ENCODE results near the gene GET4. TPM values are rescaled to one million over a fixed set of nuclear protein-coding genes. Genes with fewer than 3 reads are reported as not detected.
A peak's percentile ranks its signal among the peaks of the same experiment; 100 is the strongest.

Gene GET4
- total RNA-seq, 1 donor from 2014 or later: 4.2 TPM

- intact Hi-C loops (cut with DNase I): loop anchor here (2.0 to 10.0 kb wide), 6 partner anchors 97 to 657 kb away; partner anchors contain the start of genes COX19, DNAAF5, MAFK and PRKAR1B
- H3K4me3 ChIP-seq: peak overlapping the region; percentile 88 to 91
These were observed 1.2 kb downstream of the GET4 start for GRCh38 chr7:877312-878232.

GRCh38 chr7:879093-879492 lies 2.7 kb downstream of the GET4 start:
- Histone ChIP-seq H3K36me3 (peaks cover 0 to under 1% of the 10 kb centered on the region in 2 donors), H3K27me3 (no peaks in the 10 kb centered on the region), H3K4me3 (no peak overlapping the region), H3K9me3 (no peaks in the 10 kb centered on the region), H3K4me1 (peaks cover 5 to 24% of the 10 kb centered on the region in 2 donors), H3K27ac (no peak overlapping the region)
- TF ChIP-seq, protein P1, sequence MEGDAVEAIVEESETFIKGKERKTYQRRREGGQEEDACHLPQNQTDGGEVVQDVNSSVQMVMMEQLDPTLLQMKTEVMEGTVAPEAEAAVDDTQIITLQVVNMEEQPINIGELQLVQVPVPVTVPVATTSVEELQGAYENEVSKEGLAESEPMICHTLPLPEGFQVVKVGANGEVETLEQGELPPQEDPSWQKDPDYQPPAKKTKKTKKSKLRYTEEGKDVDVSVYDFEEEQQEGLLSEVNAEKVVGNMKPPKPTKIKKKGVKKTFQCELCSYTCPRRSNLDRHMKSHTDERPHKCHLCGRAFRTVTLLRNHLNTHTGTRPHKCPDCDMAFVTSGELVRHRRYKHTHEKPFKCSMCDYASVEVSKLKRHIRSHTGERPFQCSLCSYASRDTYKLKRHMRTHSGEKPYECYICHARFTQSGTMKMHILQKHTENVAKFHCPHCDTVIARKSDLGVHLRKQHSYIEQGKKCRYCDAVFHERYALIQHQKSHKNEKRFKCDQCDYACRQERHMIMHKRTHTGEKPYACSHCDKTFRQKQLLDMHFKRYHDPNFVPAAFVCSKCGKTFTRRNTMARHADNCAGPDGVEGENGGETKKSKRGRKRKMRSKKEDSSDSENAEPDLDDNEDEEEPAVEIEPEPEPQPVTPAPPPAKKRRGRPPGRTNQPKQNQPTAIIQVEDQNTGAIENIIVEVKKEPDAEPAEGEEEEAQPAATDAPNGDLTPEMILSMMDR (IDR thresholded peaks at IDR 0.05): no peak
- no peak for DNase-seq (ENCODE audit: low spot score in 2 of 2)
- intact Hi-C loops (cut with DNase I): loop anchor here (10.0 kb wide), 3 partner anchors 554 to 656 kb away; partner anchors contain the start of gene MAFK

More at GRCh38 chr7:877312-878232, 1.2 kb downstream of the GET4 start:
- Histone ChIP-seq H3K27ac (peak overlapping the region; percentile 78 to 86), H3K27me3 (no peaks in the 10 kb centered on the region), H3K9me3 (no peaks in the 10 kb centered on the region), H3K4me1 (peaks cover 5 to 23% of the 10 kb centered on the region in 2 donors), H3K36me3 (peaks cover 5 to 11% of the 10 kb centered on the region in 2 donors)
- no peak for DNase-seq (ENCODE audit: low spot score in 2 of 2)
- TF ChIP-seq, protein P1 (IDR thresholded peaks at IDR 0.05): no peak

- no peak overlapping the region for H3K4me3 ChIP-seq
- H3K36me3 ChIP-seq: no peaks in the 10 kb centered on the region
- peaks cover 5 to 27% of the 10 kb centered on the region in 2 donors for H3K4me1 ChIP-seq
- H3K27ac ChIP-seq: no peak overlapping the region
- no peaks in the 10 kb centered on the region for H3K27me3 ChIP-seq
- DNase-seq (ENCODE audit: low spot score in 2 of 2): no peak
- TF ChIP-seq, protein P1 (IDR thresholded peaks at IDR 0.05): no peak
- intact Hi-C loops (cut with DNase I): loop anchor here (10.0 kb wide), 3 partner anchors 555 to 655 kb away; partner anchors contain the start of gene MAFK
- H3K9me3 ChIP-seq: no peaks in the 10 kb centered on the region
These were observed 3.4 kb downstream of the GET4 start for GRCh38 chr7:879706-880105.

- intact Hi-C loops (cut with DNase I): no loop called here
- Histone ChIP-seq H3K27me3 (no peaks in the 10 kb centered on the region), H3K9me3 (no peaks in the 10 kb centered on the region), H3K36me3 (no peaks in the 10 kb centered on the region), H3K4me3 (no peak overlapping the region), H3K4me1 (peaks cover 5 to 25% of the 10 kb centered on the region in 2 donors), H3K27ac (no peak overlapping the region)
- TF ChIP-seq, protein P1 (IDR thresholded peaks at IDR 0.05): no peak
- no peak for DNase-seq (ENCODE audit: low spot score in 2 of 2)
These were observed 4.1 kb downstream of the GET4 start for GRCh38 chr7:880450-880849.

DNA sequence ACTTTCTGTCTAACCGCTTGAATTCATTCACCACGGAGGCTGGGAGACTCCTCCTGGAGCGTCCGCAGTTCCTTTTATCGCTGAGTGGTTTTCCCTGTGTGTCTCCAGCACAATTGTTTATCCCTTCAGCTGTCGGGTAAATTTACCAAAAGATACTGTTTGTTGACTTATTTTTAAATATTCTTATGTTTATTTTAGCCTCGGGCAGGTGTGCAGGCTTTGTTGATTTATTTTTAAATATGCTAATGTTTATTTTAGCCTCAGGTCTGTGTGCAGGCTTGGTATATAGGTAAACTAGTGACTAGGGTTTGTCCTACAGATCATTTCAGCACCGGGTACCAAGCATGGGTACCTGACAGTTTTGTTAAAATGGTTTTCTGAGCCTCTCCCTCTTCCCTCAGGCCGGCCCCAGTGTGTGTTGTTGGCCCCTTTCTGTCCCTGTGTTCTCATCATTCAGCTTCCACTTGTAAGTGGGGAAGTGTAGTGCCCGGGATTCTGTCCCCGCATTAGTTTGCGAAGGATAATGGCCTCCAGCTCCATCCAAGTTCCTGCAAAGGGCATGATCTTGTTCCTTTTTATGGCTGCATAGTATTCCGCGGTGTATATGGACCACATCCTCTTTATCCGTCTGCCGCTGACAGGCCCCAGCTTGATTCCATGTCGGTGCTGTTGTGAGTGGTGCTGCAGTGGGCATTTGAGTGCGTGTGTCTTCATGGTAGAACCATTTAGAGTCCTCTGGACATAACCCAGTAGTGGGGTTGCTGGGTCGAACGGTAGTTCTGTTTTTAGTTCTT lies 5.3 kb downstream of the GET4 start:
- DNase-seq (ENCODE audit: low spot score in 2 of 2): no peak
- Histone ChIP-seq H3K36me3 (peaks cover 8 to 10% of the 10 kb centered on the region in 2 donors), H3K27ac (no peak overlapping the region), H3K4me3 (no peak overlapping the region), H3K4me1 (peaks cover 5 to 22% of the 10 kb centered on the region in 2 donors), H3K27me3 (no peaks in the 10 kb centered on the region), H3K9me3 (no peaks in the 10 kb centered on the region)
- intact Hi-C loops (cut with DNase I): no loop called here
- TF ChIP-seq, protein P1 (IDR thresholded peaks at IDR 0.05): no peak
